ENCODE results near the gene NCLN.

- no peak for TF ChIP-seq POLR2A (IDR thresholded peaks at IDR 0.05; ENCODE audit: low read depth, low read length)
- no peak for TF ChIP-seq POLR2AphosphoS5 (IDR thresholded peaks at IDR 0.05; ENCODE audit: low read depth, low read length)
- TF ChIP-seq SPI1 (IDR thresholded peaks at IDR 0.05; ENCODE audit: low read depth, low read length), result no peak
- TF ChIP-seq POU2F2 (IDR thresholded peaks at IDR 0.05; ENCODE audit: low read depth, low read length), result no peak
Observed at GRCh38 chr19:3153286-3154230, 32.2 kb upstream of the NCLN start.
